HG03139 (cell line): Measurements from ENCODE around the gene SLF2.
A peak's percentile ranks its signal among the peaks of the same experiment; 100 is the strongest.

Experiments used
- ATAC-seq: cut with Tn5 transposase; IDR thresholded peaks from one replicate; pipeline ENCODE4 v1.9.1; 2021; ENCODE audit not compliant: unreplicated experiment

The SLF2 gene

DNA sequence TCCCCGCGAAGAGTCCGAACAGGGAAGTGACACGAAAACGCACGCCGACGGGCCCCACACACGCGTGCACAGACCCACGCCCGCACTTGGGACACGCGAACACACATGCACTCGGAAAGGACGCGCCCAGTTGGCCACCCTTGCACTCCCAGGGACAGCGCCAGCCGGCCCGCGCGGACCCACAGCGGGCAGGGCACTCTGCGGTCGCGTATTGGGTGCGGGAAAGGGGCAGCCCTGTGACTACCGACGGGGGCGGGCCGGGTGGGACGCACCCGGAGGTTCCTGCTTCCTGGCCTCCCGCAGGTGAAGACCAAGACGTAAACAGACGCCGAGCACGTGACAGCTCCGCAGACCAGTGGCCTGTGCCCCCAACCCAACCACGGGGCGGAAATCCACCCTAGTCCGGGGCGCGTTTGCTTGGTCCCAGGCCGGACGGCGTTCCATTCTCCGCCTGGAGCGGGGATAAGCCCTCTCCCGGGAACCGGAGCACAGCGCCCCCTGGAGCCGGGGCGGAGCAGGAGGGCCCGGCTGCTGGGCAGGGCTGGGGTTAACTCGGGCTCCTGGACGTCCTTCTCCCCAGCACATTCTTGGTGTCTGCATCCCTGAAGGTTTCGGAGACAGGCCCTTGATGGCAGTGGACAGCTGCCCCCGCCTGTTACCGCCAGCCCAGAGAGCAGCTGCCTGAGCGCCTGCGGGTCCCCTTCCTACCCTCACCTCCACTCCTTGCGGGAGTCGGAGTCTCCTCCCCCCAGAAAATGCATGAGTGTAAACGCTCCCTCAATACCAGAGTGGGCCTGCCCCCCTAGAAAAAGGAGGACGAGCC is 84.8 kb downstream of the SLF2 start:
- ATAC-seq = no peak

GRCh38 chr10:100998183-100998990 is 85.6 kb downstream of the SLF2 start:
- no peak for ATAC-seq

- peak; percentile 35 for ATAC-seq
Observed at GRCh38 chr10:100998991-100999741, 86.4 kb downstream of the SLF2 start.

GRCh38 chr10:100999742-101000126 is 87.0 kb downstream of the SLF2 start, which contains the start of gene LZTS2:
LZTS2 (plus strand) TSS chr10:100999808; CDS start chr10:101002539, 2,731 bp downstream.
- peak; percentile 9 for ATAC-seq

DNA sequence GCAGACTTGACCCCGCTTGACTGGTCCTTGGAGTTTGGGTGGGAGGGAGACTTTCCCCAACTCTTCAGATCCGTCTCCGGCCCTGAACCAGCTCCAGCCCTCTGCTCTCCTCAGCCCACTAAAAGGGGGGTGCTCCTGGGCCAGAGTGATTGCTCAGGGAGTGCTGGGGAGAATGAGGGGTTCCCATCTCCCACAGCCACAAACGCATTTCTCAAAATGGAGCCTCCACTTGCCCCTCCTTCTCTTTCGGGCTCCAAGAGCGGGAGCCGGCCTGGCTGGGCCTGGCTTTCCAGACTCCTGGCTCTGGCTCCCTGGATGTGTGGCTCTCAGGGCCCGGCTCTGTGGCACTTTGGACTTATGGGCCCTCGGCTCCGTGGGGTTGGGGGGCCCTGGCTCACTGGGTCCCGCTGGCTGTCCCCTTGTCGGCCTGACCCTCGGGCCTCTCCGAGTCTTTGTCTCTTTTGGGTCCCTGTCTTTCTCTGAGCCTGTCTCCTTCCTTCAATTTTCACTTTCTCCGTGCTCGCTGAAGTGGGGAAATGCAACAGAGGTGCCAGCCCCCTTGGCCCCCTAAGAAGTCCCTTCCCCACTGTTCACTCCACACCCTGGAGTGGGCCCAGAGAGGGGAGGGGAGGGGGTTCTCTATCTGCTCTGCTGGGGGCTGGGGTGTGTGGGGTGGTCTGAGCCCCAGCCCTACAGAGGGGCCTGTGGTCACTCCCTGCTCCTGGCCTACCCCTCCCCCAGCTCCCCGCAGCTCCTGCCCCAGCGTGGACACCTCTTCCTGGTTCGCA is 87.6 kb downstream of the SLF2 start:
- no peak for ATAC-seq

DNA sequence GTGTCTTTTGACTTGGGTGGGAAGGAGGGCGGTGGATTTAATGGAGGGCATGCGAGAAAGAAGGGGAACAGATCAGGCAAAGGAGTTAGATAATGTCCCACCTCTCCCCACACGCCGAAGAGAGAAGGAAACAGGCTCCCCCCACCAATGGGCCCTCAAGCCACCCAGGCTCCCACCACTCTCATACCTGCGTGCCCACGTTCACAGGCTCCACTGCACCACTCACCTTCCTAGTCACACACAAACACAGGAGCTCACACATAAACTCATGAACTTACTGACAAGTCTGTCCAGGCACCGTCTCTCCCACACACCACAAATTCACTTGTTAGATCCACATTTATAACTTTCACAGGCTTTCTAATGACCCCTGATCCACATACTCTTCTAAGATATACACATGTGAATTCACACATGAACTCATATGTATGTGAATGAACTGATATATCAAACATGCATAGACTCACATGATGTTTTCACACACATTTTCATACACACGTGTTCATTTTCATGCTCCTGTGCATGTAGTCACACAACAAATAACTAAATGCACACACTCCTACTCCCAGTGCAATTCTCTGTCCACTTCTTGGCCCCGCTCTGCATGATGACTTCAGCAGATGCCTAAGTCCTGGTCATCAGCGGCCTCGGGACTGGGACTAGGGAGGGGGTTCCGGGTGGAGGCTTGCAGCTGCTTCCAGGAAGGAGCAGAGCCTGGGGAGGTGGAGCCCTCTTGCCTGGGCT is 88.3 kb downstream of the SLF2 start:
- no peak for ATAC-seq

DNA sequence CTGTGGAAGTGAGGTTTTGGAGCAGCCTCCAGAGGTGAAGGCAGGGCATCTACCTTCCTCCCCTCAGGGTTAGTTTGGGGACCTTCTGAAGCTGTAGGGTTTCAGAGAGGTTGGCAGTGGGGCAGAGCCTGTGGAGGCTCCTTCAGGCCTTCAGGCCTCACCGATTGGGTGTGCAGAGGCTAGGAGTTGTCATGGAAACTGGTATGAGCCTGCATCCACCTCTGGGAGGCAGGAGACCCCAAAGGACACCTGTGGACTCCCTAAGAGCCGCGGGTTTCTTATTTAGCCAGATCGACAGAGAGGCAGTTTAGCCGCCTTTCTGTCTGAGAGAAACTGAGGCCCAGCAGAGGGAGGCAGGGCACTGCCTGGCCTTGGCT is 88.9 kb downstream of the SLF2 start:
- ATAC-seq = no peak

GRCh38 chr10:101002456-101002855 is 89.7 kb downstream of the SLF2 start:
- ATAC-seq = no peak

DNA sequence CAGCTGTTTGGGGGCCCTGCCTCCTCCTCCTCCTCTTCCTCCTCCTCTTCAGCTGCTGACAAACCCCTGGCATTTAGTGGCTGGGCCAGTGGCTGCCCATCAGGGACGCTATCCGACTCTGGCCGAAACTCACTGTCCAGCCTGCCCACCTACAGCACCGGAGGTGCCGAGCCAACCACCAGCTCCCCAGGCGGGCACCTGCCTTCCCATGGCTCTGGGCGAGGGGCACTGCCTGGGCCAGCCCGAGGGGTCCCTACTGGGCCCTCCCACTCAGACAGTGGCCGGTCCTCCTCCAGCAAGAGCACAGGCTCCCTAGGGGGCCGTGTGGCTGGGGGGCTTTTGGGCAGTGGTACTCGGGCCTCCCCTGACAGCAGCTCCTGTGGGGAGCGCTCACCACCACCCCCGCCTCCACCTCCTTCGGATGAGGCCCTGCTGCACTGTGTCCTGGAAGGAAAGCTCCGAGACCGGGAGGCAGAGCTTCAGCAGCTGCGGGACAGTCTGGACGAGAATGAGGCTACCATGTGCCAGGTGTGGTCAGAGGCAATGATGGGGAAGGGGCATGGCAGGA is 91.0 kb downstream of the SLF2 start:
- ATAC-seq = no peak

GRCh38 chr10:101005361-101005760 is 92.6 kb downstream of the SLF2 start:
- no peak for ATAC-seq

DNA sequence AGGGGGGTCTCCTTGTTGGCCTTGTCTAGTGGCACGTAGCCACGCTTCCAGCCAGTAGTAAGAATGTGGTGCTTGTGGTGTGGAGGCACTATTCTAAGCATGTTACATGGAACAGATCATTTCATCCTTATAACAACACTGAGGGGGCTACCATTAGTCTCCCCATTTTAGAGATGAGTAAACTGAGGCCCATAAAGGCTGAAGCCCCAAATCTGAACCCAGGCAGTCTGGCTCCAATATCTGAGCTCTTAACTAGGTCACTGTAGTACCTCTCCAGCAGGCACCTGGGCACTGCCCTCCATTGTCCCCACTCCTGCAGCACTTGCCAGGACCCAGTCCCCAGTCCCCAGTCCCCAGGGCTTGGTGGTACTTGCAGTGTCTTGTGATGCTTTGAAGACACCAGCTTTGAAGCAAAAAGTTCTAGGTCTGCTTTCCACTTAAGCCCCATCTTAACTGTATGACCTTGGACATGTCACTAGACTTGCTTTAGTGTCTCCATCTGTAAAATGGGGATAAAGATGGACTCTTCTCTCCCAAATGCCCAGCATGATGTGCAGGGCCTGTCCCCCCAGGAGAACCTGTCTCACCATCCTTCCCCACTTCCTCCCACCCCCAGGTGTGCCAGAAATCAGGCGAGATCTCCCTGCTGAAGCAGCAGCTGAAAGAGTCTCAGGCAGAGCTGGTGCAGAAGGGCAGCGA is 93.3 kb downstream of the SLF2 start:
- ATAC-seq = no peak

DNA sequence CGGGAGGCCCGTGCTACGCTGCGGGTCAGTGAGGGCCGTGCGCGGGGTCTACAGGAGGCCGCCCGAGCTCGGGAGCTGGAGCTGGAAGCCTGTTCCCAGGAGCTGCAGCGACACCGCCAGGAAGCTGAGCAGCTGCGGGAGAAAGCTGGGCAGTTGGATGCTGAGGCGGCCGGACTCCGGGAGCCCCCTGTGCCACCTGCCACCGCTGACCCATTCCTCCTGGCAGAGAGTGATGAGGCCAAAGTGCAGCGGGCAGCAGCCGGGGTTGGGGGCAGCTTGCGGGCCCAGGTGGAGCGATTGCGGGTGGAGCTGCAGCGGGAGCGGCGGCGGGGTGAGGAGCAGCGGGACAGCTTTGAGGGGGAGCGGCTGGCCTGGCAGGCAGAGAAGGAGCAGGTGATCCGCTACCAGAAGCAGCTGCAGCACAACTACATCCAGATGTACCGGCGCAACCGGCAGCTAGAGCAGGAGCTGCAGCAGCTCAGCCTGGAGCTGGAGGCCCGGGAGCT is 93.9 kb downstream of the SLF2 start:
- no peak for ATAC-seq

DNA sequence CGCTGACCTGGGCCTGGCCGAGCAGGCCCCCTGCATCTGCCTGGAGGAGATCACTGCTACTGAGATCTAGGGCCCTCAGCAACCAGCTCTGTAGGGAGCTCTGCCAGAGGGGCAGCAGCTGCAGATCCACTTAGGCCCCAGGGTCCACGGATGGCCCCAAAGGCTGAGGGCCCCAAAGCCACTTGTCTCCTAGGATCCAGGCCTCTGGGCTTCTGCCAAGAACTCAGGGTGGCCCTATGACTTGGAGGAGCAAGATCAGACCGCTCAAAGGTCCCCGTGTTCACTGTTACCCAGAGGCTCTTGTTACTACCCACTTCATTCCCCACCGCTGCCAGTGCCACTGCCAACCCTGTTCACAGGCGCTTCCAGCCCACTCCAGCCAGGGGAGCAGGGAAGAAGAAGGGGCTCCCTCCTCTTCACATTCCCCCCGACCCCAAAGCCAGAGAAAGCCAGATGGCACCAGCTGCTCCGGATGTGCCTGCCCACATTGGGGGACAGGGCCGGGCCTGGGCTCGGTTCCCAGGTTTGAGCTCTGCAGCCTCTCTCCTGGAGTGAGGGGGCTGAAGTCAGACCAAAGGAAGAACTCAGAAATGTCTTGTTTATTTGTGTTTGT is 94.4 kb downstream of the SLF2 start:
- no peak for ATAC-seq

GRCh38 chr10:101007915-101008822 is 95.4 kb downstream of the SLF2 start:
- no peak for ATAC-seq

DNA sequence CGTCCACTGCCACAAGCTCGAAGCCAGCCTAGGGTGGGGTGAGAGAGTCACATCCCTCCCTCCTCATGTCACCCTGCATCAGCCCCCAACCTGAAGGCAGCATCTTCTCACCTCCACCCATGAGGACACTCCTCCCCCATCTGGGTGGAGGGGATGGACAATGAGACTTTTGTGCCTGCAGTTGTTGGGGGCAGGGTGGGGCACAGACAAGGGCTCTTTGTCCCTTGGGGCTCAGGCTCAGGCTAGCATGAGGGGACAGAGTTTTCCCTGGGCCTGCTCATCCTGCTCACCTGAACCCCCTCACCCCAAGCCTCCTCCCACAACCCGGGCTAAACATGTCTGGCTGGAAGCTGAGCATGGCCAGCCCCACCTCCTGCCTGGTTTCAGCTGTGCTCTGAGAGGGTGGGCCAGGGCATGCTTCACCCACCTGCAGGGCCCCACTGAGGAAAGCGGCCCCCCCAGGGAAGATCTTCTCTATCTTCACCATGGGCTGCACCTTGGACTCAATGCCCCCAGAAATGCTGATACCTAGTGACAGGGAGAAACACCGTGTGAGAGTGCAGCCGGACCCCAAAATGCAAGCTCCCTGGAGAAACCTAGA is 96.2 kb downstream of the SLF2 start:
- ATAC-seq = no peak

DNA sequence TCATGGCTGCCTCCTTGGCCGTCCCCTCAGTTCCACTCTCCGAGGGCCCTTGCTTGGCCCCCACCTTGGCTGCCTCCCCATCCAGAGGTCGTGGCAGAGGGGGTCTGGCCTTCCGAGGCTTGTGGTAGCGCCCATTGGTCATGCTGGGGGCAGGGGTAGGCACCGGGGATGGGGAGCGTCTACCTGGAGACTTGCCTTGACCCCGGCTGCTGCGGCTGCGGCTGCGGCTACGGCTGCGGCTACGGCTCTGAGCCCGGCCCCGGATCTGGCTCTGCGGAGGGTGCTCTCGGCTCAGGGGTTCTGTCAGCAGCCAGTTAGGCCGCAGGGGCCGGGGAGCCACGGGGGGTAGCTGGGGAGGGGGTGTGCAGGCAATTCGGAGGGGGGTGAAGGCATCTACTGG is 97.6 kb downstream of the SLF2 start:
- ATAC-seq = no peak
